ENCODE measurements around the gene BTN3A1.
"Not testable (repeated sequence)": the region's sequence is repeated elsewhere in the genome, so short reads cannot be mapped to it uniquely, and the experiment has no call there.

The BTN3A1 gene

GRCh38 chr6:26412954-26413353, 10.9 kb downstream of the BTN3A1 start:
- no peak for TF ChIP-seq CTCF (IDR thresholded peaks at IDR 0.05; ENCODE audit: low read length, missing control alignments)
- no peak overlapping the region for H3K4me3 ChIP-seq (replicated peaks; ENCODE audit: low read depth, low read length)
- no peak for DNase-seq (ENCODE audit: low read depth)

DNA sequence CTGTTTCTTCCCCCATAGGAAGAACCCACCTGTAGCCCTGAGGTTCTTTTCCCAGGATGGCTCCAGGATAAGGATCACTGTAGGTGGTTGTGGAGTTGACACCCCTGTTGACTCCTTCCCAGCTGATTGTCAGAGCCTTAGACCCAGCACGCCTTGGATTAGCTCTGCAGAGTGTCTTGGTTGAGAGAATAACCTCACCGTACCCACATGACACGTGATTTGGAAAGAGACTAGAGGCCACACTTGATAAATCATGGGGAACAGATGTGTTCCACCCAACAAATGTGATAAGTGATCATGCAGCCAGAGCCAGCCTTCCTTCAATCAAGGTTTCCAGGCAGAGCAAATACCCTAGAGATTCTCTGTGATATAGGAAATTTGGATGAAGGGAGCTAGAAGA, 12.2 kb downstream of the BTN3A1 start:
- DNase-seq (ENCODE audit: low read depth): no peak
- no peak overlapping the region for H3K4me3 ChIP-seq (replicated peaks; ENCODE audit: low read depth, low read length)
- TF ChIP-seq CTCF (IDR thresholded peaks at IDR 0.05; ENCODE audit: low read length, missing control alignments): no peak

- no peak for TF ChIP-seq CTCF (IDR thresholded peaks at IDR 0.05; ENCODE audit: low read length, missing control alignments)
- no peak overlapping the region for H3K4me3 ChIP-seq (replicated peaks; ENCODE audit: low read depth, low read length)
- DNase-seq (ENCODE audit: low read depth): no peak
These were observed 13.1 kb downstream of the BTN3A1 start for GRCh38 chr6:26415036-26415614.

DNA sequence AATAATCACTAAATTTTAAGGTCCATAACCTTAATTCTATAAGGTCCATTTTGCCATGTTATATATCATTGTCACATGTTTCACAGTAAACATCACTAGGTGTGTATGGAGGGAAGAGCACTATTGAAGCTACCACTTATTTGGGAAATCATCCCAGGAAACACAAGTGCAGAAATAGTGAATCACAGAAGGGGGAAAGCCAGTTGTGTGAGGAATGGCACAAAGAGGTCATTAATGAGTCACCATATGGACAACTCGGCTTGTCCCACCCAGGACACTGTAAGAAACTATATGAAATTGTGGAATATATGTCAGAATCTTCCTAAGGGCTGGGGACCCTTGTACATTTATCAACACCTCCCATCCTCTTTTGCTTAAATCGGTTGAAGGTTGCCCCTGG, 13.7 kb downstream of the BTN3A1 start:
- DNase-seq (ENCODE audit: low read depth): no peak
- no peak for TF ChIP-seq CTCF (IDR thresholded peaks at IDR 0.05; ENCODE audit: low read length, missing control alignments)
- H3K4me3 ChIP-seq (replicated peaks; ENCODE audit: low read depth, low read length): no peak overlapping the region

DNA sequence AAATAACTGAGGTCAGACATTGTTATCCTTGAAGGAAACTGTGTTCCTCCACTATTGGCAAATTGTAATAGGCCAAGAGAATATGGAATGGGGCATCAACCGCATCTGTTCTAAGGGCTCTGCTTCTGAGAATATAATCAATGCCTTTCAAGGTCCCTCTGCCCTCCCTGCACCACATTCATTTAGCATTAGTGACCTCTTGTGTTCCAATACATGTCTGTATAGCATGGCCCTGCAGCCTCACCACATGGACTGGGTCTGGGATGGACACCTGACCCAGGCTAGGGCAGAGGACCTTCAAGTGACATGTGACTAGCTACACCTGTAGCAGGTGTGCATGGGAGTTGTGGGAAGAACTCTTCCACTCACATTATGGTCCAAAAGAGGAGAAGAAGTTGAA, 14.2 kb downstream of the BTN3A1 start:
- TF ChIP-seq CTCF (IDR thresholded peaks at IDR 0.05; ENCODE audit: low read length, missing control alignments): no peak
- no peak for DNase-seq (ENCODE audit: low read depth)
- no peak overlapping the region for H3K4me3 ChIP-seq (replicated peaks; ENCODE audit: low read depth, low read length)

- not testable (repeated sequence) for H3K4me3 ChIP-seq (replicated peaks; ENCODE audit: low read depth, low read length); DNase-seq (ENCODE audit: low read depth)
These were observed 16.0 kb downstream of the BTN3A1 start for GRCh38 chr6:26418077-26418476.

- H3K4me3 ChIP-seq (replicated peaks; ENCODE audit: low read depth, low read length); DNase-seq (ENCODE audit: low read depth): not testable (repeated sequence)
These were observed 16.7 kb downstream of the BTN3A1 start for GRCh38 chr6:26418795-26419194.

DNA sequence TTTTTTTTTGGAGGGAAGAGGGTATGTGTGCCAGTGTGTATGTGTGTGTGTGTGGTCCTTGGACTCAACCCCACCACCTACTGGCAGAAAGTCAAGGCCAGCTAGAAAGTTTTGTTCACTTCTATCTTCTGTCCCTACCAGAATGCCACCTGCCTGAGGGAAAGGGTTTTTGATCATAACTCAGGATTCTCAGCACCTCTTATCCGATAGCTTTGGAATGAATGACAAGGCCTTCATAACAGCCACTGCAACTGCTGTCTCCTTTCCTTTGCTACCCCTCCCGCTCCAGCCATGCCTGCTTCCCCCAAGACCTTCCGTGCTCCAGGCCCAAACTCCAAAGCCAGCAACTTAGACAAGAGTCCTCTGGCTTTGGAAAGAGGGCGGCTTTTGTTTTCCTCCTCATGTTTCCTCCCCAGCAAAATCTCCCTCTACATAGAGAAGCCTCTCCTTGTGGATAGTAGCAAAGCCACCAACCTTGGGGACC, 18.7 kb downstream of the BTN3A1 start:
- DNase-seq (ENCODE audit: low read depth): peak; percentile 51
- peak; percentile 45 for TF ChIP-seq CTCF (IDR thresholded peaks at IDR 0.05; ENCODE audit: low read length, missing control alignments)
- H3K4me3 ChIP-seq (replicated peaks; ENCODE audit: low read depth, low read length): peak overlapping the region; percentile 98
